K562 (cell line): ENCODE results near the gene MAGEB4. TPM values are rescaled to one million over a fixed set of nuclear protein-coding genes. Genes with fewer than 3 reads are reported as not detected.

Experiments used
- FOSL1 ChIP-seq: fragments of 200-800 bp; sonication (Bioruptor generic); conservative IDR thresholded peaks from 2 replicates; pipeline ENCODE4 v1.6.1; 2016; ENCODE audit warnings: missing genetic modification characterization, missing compliant biosample characterization
- HDAC1 ChIP-seq, 2 experiments: fragments of 450-650 bp; IDR thresholded peaks; 2 replicates each; pipeline ENCODE4 v1.6.1; 2016 to 2017; ENCODE audit warnings: inconsistent platforms in 1 of 2, mild to moderate bottlenecking in 1 of 2, moderate library complexity in 1 of 2
- PATZ1 ChIP-seq: fragments of 250-450 bp; sonication (Bioruptor Pico); IDR thresholded peaks from 2 replicates; pipeline ENCODE4 v1.5.0; 2020; ENCODE audit warnings: mild to moderate bottlenecking, borderline replicate concordance
- TEAD1 ChIP-seq, 2 experiments: fragments of 450-650 bp in 1 of 2; sonication (generic) in 1 of 2; formaldehyde crosslinking; IDR thresholded peaks; 2 replicates each; pipeline versions ENCODE4 v1.4.0 to v1.8.0; 2020 to 2022; ENCODE audit warnings: mild to moderate bottlenecking in 2 of 2, missing genetic modification reagents in 1 of 2
- ZBTB33 ChIP-seq: sonication (generic); formaldehyde crosslinking; IDR thresholded peaks from 2 replicates; pipeline ENCODE4 v1.8.1; 2023; ENCODE audit warnings: mild to moderate bottlenecking, missing genetic modification reagents
- polyA plus RNA-seq, 8 experiments: library from polyadenylated mRNA; depleted of rRNA in 4 of 8; stranded (reverse) in 5 of 8; unstranded in 3 of 8; fragments of >200 nt; fragmentation: Nextera tagmentation in 2 of 8; fragmentation: Illumina TruSeq in 1 of 8; extraction: Ambion mirVana in 2 of 8; extraction: Trizol in 1 of 8; gene quantifications; 2 replicates each; pipeline versions ENCODE4 v1.2.1 to v1.2.3, GENCODE V29; 2011 to 2014; ENCODE audit warnings: inconsistent platforms in 1 of 8, missing spikeins in 1 of 8
- total RNA-seq, 7 experiments: library from RNA; depleted of rRNA in 6 of 7; stranded (reverse); fragments of >200 nt in 6 of 7; fragmentation: Illumina TruSeq in 2 of 7; extraction: Trizol in 2 of 7; gene quantifications; 2 replicates each; pipeline versions ENCODE4 v1.2.1 to v1.2.3, GENCODE V29; 2011 to 2021; ENCODE audit warnings: low replicate concordance in 1 of 7
- TF ChIP-seq, protein P1 (sequence below): sonication (generic); formaldehyde crosslinking; IDR thresholded peaks from 2 replicates; pipeline ENCODE4 v1.8.0; 2023; ENCODE audit warnings: mild to moderate bottlenecking, missing genetic modification reagents

MAGEB4 gene
- total and polyA plus RNA-seq, 9 of the 15 experiments (the other 6 are each of a cell fraction or from before 2014, with no cell fraction given), result 0.04 to 0.09 (median 0.06) TPM; not detected in 6

GRCh38 chrX:30278365-30278764, 36.6 kb downstream of the MAGEB4 start (continued):
- TF ChIP-seq PATZ1 (CRISPR knock-in tag), result no peak
- TF ChIP-seq HDAC1 (IDR thresholded peaks at IDR 0.05), result no peak
- TF ChIP-seq FOSL1, result peak; percentile 65
- TF ChIP-seq, protein P1, sequence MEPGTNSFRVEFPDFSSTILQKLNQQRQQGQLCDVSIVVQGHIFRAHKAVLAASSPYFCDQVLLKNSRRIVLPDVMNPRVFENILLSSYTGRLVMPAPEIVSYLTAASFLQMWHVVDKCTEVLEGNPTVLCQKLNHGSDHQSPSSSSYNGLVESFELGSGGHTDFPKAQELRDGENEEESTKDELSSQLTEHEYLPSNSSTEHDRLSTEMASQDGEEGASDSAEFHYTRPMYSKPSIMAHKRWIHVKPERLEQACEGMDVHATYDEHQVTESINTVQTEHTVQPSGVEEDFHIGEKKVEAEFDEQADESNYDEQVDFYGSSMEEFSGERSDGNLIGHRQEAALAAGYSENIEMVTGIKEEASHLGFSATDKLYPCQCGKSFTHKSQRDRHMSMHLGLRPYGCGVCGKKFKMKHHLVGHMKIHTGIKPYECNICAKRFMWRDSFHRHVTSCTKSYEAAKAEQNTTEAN (CRISPR knock-in tag), result no peak
- no peak for TF ChIP-seq ZBTB33 (CRISPR knock-in tag)
- no peak for TF ChIP-seq TEAD1 (CRISPR knock-in tag; IDR thresholded peaks at IDR 0.05)
